Stimulated activated naive B cell treated with anti-CD40 and anti-IgM and Interleukin-4, amounts not matched to agents 10 μg/mL and 1 μg/mL and 100 μg/mL, for 72 hours (primary cell): Measurements from ENCODE around the gene CLRN1.

ENCODE experiments used
- ATAC-seq, 2 donors: fragments of 150-1000 bp; cut with Tn5 transposase; replicated peaks; 2 replicates each; pipeline ENCODE4 v1.10.0; 2021; ENCODE audit warnings: moderate library complexity in 1 of 2
- DNase-seq: peaks from one replicate; pipeline ENCODE4 v3.0.0; 2021
- H3K27ac Mint-ChIP-seq: one replicate; pipeline ENCODE4 v1.8.0; 2022; ENCODE audit warnings: mild to moderate bottlenecking, mixed read lengths
- H3K27me3 Mint-ChIP-seq, 2 donors: one replicate each; pipeline ENCODE4 v1.8.0; 2022; ENCODE audit warnings: mixed read lengths in 2 of 2
- H3K36me3 Mint-ChIP-seq, 2 donors: one replicate each; pipeline ENCODE4 v1.8.0; 2022; ENCODE audit warnings: mixed read lengths in 2 of 2, mild to moderate bottlenecking in 1 of 2
- H3K4me1 Mint-ChIP-seq, 2 donors: one replicate each; pipeline ENCODE4 v1.8.0; 2022; ENCODE audit warnings: mixed read lengths in 2 of 2, mild to moderate bottlenecking in 1 of 2
- H3K4me3 Mint-ChIP-seq, 2 donors: one replicate each; pipeline ENCODE4 v1.8.0; 2022; ENCODE audit warnings: mild to moderate bottlenecking in 2 of 2, mixed read lengths in 2 of 2, moderate library complexity in 1 of 2
- H3K9me3 Mint-ChIP-seq, 2 donors: one replicate each; pipeline ENCODE4 v1.8.0; 2022; ENCODE audit warnings: mixed read lengths in 2 of 2, mild to moderate bottlenecking in 1 of 2

Gene CLRN1

GRCh38 chr3:150890295-150890694 is 82.2 kb downstream of the CLRN1 start:
- Mint-ChIP-seq H3K4me3 (no peak overlapping the region), H3K27ac (no peak overlapping the region), H3K27me3 (peaks cover 0 to 9% of the 10 kb centered on the region in 2 donors), H3K4me1 (no peaks in the 10 kb centered on the region), H3K9me3 (peaks cover 4% of the 10 kb centered on the region in 2 donors), H3K36me3 (peaks cover 0 to 2% of the 10 kb centered on the region in 2 donors)
- ATAC-seq (no peak), DNase-seq (no peak)

- Mint-ChIP-seq H3K27ac (no peak overlapping the region), H3K9me3 (peaks cover 4% of the 10 kb centered on the region in 2 donors), H3K4me1 (no peaks in the 10 kb centered on the region), H3K4me3 (no peak overlapping the region), H3K36me3 (peaks cover 0 to 2% of the 10 kb centered on the region in 2 donors), H3K27me3 (peaks cover 5 to 10% of the 10 kb centered on the region in 2 donors)
- no peak for ATAC-seq
- no peak for DNase-seq
Observed at GRCh38 chr3:150889106-150889505, 83.4 kb downstream of the CLRN1 start.

- Mint-ChIP-seq H3K9me3 (peaks cover 4% of the 10 kb centered on the region in 2 donors), H3K4me1 (no peaks in the 10 kb centered on the region), H3K4me3 (no peak overlapping the region), H3K27ac (no peak overlapping the region), H3K36me3 (peaks cover 0 to 2% of the 10 kb centered on the region in 2 donors), H3K27me3 (peaks cover 5 to 16% of the 10 kb centered on the region in 2 donors)
- DNase-seq: no peak
- ATAC-seq: no peak
Observed at GRCh38 chr3:150887031-150887430, 85.5 kb downstream of the CLRN1 start.

- Mint-ChIP-seq H3K4me1 (no peaks in the 10 kb centered on the region), H3K36me3 (peaks cover 0 to 2% of the 10 kb centered on the region in 2 donors), H3K4me3 (no peak overlapping the region), H3K27me3 (peaks cover 5 to 20% of the 10 kb centered on the region in 2 donors), H3K9me3 (peaks cover 4% of the 10 kb centered on the region in 2 donors), H3K27ac (no peak overlapping the region)
- DNase-seq (no peak), ATAC-seq (no peak)
Observed at GRCh38 chr3:150885535-150885934, 87.0 kb downstream of the CLRN1 start.

- Mint-ChIP-seq H3K36me3 (no peaks in the 10 kb centered on the region), H3K27ac (no peak overlapping the region), H3K27me3 (peaks cover 0 to 10% of the 10 kb centered on the region in 2 donors), H3K4me3 (no peak overlapping the region), H3K4me1 (peaks cover 0 to 9% of the 10 kb centered on the region in 2 donors), H3K9me3 (no peaks in the 10 kb centered on the region)
- no peak for DNase-seq
- no peak for ATAC-seq
Observed at GRCh38 chr3:150878996-150879575, 93.4 kb downstream of the CLRN1 start.

- H3K27me3 Mint-ChIP-seq: peaks cover 0 to 5% of the 10 kb centered on the region in 2 donors
Observed at GRCh38 chr3:150878290-150878689, 94.2 kb downstream of the CLRN1 start.

GRCh38 chr3:150877303-150877702 is 95.2 kb downstream of the CLRN1 start:
- H3K27ac Mint-ChIP-seq: no peak overlapping the region
- peaks cover 0 to 9% of the 10 kb centered on the region in 2 donors for H3K4me1 Mint-ChIP-seq
- no peak for DNase-seq
- H3K27me3 Mint-ChIP-seq: peaks cover 0 to 5% of the 10 kb centered on the region in 2 donors
- H3K36me3 Mint-ChIP-seq: no peaks in the 10 kb centered on the region
- no peak for ATAC-seq
- H3K4me3 Mint-ChIP-seq: no peak overlapping the region
- H3K9me3 Mint-ChIP-seq: no peaks in the 10 kb centered on the region

More at GRCh38 chr3:150878290-150878689, 94.2 kb downstream of the CLRN1 start:
- Mint-ChIP-seq H3K4me3 (no peak overlapping the region), H3K9me3 (no peaks in the 10 kb centered on the region), H3K4me1 (peaks cover 0 to 9% of the 10 kb centered on the region in 2 donors), H3K27ac (no peak overlapping the region), H3K36me3 (no peaks in the 10 kb centered on the region)
- ATAC-seq: no peak
- no peak for DNase-seq

GRCh38 chr3:150876611-150877265 is 95.8 kb downstream of the CLRN1 start:
- no peak for ATAC-seq
- Mint-ChIP-seq H3K27ac (no peak overlapping the region), H3K4me1 (peaks cover 0 to 9% of the 10 kb centered on the region in 2 donors), H3K36me3 (no peaks in the 10 kb centered on the region), H3K4me3 (no peak overlapping the region), H3K27me3 (peaks cover 0 to 2% of the 10 kb centered on the region in 2 donors), H3K9me3 (no peaks in the 10 kb centered on the region)
- no peak for DNase-seq
